Liver (tissue), 3 donors: Measurements from ENCODE around the gene NAA30.

Experiments used
- JUND ChIP-seq, 2 donors: IDR thresholded peaks; 2 replicates each; pipeline ENCODE4 v1.6.1; 2016; ENCODE audit warnings: antibody characterized with exemption in 2 of 2
- RAD21 ChIP-seq, 2 donors: IDR thresholded peaks; 2 replicates each; pipeline ENCODE4 v1.6.1; 2016; ENCODE audit warnings: antibody characterized with exemption in 2 of 2, mild to moderate bottlenecking in 2 of 2
- SP1 ChIP-seq: IDR thresholded peaks from 2 replicates; pipeline ENCODE4 v1.6.1; 2018; ENCODE audit warnings: antibody characterized with exemption, mild to moderate bottlenecking
- TAF1 ChIP-seq: conservative IDR thresholded peaks from 2 replicates; pipeline ENCODE4 v1.6.1; 2016; ENCODE audit warnings: antibody characterized with exemption, mild to moderate bottlenecking
- TF ChIP-seq, protein P1 (sequence below): fragments of 150-350 bp; IDR thresholded peaks from 2 replicates; pipeline ENCODE4 v1.5.1; 2017; ENCODE audit warnings: improper control_type of control experiment, low read depth, low read length; ENCODE audit not compliant: missing input control
- TF ChIP-seq, protein P2 (sequence below): IDR thresholded peaks from 2 replicates; pipeline ENCODE4 v1.6.1; 2016; ENCODE audit warnings: antibody characterized with exemption
- TF ChIP-seq, protein P3 (sequence below): IDR thresholded peaks from 2 replicates; pipeline ENCODE4 v1.6.1; 2016; ENCODE audit warnings: antibody characterized with exemption, mild to moderate bottlenecking
- donor health status: healthy.
- donor health status: healthy.

DNA sequence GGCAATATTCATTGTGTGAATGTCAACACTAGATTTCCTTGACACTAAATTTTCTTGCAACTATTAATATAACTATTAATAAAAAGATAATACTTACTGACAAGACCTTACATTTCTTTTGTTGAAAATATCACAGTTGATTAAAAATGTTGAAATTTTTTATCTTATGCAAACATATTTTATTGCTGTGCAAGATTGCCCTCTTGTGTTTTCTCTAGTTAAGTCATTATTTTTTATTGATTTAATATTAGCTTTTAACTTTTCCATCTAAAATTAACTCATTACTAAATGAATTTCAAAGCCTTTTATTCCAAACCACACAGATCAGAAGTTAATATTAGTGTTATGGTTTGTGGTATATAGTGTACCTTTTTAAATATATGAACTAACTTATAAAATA lies 11.7 kb upstream of the NAA30 start:
- no peak for TF ChIP-seq TAF1
- TF ChIP-seq, protein P1, sequence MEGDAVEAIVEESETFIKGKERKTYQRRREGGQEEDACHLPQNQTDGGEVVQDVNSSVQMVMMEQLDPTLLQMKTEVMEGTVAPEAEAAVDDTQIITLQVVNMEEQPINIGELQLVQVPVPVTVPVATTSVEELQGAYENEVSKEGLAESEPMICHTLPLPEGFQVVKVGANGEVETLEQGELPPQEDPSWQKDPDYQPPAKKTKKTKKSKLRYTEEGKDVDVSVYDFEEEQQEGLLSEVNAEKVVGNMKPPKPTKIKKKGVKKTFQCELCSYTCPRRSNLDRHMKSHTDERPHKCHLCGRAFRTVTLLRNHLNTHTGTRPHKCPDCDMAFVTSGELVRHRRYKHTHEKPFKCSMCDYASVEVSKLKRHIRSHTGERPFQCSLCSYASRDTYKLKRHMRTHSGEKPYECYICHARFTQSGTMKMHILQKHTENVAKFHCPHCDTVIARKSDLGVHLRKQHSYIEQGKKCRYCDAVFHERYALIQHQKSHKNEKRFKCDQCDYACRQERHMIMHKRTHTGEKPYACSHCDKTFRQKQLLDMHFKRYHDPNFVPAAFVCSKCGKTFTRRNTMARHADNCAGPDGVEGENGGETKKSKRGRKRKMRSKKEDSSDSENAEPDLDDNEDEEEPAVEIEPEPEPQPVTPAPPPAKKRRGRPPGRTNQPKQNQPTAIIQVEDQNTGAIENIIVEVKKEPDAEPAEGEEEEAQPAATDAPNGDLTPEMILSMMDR: no peak
- TF ChIP-seq, protein P2, sequence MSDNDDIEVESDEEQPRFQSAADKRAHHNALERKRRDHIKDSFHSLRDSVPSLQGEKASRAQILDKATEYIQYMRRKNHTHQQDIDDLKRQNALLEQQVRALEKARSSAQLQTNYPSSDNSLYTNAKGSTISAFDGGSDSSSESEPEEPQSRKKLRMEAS: no peak
- TF ChIP-seq RAD21 (IDR thresholded peaks at IDR 0.05): peak; percentile 42 to 49
- TF ChIP-seq, protein P3, sequence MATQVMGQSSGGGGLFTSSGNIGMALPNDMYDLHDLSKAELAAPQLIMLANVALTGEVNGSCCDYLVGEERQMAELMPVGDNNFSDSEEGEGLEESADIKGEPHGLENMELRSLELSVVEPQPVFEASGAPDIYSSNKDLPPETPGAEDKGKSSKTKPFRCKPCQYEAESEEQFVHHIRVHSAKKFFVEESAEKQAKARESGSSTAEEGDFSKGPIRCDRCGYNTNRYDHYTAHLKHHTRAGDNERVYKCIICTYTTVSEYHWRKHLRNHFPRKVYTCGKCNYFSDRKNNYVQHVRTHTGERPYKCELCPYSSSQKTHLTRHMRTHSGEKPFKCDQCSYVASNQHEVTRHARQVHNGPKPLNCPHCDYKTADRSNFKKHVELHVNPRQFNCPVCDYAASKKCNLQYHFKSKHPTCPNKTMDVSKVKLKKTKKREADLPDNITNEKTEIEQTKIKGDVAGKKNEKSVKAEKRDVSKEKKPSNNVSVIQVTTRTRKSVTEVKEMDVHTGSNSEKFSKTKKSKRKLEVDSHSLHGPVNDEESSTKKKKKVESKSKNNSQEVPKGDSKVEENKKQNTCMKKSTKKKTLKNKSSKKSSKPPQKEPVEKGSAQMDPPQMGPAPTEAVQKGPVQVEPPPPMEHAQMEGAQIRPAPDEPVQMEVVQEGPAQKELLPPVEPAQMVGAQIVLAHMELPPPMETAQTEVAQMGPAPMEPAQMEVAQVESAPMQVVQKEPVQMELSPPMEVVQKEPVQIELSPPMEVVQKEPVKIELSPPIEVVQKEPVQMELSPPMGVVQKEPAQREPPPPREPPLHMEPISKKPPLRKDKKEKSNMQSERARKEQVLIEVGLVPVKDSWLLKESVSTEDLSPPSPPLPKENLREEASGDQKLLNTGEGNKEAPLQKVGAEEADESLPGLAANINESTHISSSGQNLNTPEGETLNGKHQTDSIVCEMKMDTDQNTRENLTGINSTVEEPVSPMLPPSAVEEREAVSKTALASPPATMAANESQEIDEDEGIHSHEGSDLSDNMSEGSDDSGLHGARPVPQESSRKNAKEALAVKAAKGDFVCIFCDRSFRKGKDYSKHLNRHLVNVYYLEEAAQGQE: no peak
- no peak for TF ChIP-seq JUND (IDR thresholded peaks at IDR 0.05)
- no peak for TF ChIP-seq SP1
